ENCODE results near the gene PI4KB. TPM values are rescaled to one million over a fixed set of nuclear protein-coding genes. Genes with fewer than 3 reads are reported as not detected.
A peak's percentile ranks its signal among the peaks of the same experiment; 100 is the strongest.

PI4KB gene
- total and polyA plus RNA-seq, 9 of the 15 experiments (the other 6 are each of a cell fraction or from before 2014, with no cell fraction given), result 3.1 to 65.4 (median 45.1) TPM

DNA sequence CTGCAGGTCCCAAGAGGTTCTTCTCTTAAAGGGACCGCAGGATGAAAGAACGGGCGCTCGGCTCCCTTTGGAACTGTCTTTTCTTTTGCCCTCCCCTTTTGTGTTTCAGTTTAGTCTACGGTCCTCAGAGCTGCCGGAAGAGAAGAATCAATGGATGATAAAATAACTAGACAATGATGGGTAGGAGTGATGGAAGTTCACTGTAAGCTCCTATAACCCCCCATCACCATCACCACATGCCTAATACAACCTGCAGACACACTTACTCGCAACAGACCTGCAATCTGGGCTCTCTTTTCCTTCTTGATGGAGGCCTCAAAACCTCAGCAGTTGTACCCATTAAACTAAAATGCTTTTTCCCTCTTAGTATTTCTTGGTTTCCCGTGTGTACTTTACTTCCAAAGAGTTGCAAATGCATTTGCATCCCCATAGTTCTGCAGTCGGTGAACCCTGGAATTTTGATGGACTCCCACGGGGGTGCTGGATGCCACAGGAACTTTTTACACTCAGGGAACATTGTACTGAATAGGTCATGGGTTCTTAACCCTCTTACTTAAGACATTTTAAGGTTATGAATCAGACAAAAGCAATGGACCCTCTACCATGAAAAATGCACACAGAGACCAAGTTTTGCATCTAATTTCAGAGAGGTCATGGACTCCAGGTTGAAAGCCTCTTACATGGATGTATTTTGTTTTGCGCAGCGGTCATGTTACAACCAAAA, 20.5 kb upstream of the PI4KB start (continued):
- TF ChIP-seq, protein P1, sequence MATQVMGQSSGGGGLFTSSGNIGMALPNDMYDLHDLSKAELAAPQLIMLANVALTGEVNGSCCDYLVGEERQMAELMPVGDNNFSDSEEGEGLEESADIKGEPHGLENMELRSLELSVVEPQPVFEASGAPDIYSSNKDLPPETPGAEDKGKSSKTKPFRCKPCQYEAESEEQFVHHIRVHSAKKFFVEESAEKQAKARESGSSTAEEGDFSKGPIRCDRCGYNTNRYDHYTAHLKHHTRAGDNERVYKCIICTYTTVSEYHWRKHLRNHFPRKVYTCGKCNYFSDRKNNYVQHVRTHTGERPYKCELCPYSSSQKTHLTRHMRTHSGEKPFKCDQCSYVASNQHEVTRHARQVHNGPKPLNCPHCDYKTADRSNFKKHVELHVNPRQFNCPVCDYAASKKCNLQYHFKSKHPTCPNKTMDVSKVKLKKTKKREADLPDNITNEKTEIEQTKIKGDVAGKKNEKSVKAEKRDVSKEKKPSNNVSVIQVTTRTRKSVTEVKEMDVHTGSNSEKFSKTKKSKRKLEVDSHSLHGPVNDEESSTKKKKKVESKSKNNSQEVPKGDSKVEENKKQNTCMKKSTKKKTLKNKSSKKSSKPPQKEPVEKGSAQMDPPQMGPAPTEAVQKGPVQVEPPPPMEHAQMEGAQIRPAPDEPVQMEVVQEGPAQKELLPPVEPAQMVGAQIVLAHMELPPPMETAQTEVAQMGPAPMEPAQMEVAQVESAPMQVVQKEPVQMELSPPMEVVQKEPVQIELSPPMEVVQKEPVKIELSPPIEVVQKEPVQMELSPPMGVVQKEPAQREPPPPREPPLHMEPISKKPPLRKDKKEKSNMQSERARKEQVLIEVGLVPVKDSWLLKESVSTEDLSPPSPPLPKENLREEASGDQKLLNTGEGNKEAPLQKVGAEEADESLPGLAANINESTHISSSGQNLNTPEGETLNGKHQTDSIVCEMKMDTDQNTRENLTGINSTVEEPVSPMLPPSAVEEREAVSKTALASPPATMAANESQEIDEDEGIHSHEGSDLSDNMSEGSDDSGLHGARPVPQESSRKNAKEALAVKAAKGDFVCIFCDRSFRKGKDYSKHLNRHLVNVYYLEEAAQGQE (IDR thresholded peaks at IDR 0.05; ENCODE audit: borderline replicate concordance), result no peak
- TF ChIP-seq, protein P1 (CRISPR knock-in tag; IDR thresholded peaks at IDR 0.05; ENCODE audit: low read depth), result no peak
- TF ChIP-seq KDM1A (IDR thresholded peaks at IDR 0.05) (no peak), PYGO2 (tag; IDR thresholded peaks at IDR 0.05) (no peak), ATF1 (CRISPR knock-in tag; IDR thresholded peaks at IDR 0.05) (no peak), ATF1 (tag; IDR thresholded peaks at IDR 0.05) (no peak), ZNF311 (CRISPR knock-in tag; IDR thresholded peaks at IDR 0.05) (no peak), SLC30A9 (CRISPR knock-in tag; IDR thresholded peaks at IDR 0.05) (no peak)
- TF ChIP-seq, protein P2, sequence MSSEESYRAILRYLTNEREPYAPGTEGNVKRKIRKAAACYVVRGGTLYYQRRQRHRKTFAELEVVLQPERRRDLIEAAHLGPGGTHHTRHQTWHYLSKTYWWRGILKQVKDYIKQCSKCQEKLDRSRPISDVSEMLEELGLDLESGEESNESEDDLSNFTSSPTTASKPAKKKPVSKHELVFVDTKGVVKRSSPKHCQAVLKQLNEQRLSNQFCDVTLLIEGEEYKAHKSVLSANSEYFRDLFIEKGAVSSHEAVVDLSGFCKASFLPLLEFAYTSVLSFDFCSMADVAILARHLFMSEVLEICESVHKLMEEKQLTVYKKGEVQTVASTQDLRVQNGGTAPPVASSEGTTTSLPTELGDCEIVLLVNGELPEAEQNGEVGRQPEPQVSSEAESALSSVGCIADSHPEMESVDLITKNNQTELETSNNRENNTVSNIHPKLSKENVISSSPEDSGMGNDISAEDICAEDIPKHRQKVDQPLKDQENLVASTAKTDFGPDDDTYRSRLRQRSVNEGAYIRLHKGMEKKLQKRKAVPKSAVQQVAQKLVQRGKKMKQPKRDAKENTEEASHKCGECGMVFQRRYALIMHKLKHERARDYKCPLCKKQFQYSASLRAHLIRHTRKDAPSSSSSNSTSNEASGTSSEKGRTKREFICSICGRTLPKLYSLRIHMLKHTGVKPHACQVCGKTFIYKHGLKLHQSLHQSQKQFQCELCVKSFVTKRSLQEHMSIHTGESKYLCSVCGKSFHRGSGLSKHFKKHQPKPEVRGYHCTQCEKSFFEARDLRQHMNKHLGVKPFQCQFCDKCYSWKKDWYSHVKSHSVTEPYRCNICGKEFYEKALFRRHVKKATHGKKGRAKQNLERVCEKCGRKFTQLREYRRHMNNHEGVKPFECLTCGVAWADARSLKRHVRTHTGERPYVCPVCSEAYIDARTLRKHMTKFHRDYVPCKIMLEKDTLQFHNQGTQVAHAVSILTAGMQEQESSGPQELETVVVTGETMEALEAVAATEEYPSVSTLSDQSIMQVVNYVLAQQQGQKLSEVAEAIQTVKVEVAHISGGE (CRISPR knock-in tag; IDR thresholded peaks at IDR 0.05), result 0 out of 6 replicates have a peak, but pooled peaks of 1 of the 3 experiments have one; percentile 6
- TF ChIP-seq, protein P3, sequence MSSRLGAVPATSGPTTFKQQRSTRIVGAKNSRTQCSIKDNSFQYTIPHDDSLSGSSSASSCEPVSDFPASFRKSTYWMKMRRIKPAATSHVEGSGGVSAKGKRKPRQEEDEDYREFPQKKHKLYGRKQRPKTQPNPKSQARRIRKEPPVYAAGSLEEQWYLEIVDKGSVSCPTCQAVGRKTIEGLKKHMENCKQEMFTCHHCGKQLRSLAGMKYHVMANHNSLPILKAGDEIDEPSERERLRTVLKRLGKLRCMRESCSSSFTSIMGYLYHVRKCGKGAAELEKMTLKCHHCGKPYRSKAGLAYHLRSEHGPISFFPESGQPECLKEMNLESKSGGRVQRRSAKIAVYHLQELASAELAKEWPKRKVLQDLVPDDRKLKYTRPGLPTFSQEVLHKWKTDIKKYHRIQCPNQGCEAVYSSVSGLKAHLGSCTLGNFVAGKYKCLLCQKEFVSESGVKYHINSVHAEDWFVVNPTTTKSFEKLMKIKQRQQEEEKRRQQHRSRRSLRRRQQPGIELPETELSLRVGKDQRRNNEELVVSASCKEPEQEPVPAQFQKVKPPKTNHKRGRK (tag; IDR thresholded peaks at IDR 0.05), result peak; percentile 33; the same call in 1 of the 2 replicates
- TF ChIP-seq, protein P4, sequence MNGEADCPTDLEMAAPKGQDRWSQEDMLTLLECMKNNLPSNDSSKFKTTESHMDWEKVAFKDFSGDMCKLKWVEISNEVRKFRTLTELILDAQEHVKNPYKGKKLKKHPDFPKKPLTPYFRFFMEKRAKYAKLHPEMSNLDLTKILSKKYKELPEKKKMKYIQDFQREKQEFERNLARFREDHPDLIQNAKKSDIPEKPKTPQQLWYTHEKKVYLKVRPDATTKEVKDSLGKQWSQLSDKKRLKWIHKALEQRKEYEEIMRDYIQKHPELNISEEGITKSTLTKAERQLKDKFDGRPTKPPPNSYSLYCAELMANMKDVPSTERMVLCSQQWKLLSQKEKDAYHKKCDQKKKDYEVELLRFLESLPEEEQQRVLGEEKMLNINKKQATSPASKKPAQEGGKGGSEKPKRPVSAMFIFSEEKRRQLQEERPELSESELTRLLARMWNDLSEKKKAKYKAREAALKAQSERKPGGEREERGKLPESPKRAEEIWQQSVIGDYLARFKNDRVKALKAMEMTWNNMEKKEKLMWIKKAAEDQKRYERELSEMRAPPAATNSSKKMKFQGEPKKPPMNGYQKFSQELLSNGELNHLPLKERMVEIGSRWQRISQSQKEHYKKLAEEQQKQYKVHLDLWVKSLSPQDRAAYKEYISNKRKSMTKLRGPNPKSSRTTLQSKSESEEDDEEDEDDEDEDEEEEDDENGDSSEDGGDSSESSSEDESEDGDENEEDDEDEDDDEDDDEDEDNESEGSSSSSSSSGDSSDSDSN (IDR thresholded peaks at IDR 0.05; ENCODE audit: borderline replicate concordance in 1 of 2, low read depth in 2 of 2, low read length in 2 of 2), result 0 out of 4 replicates have a peak, but pooled peaks of 1 of the 2 experiments have one; percentile 0
